IPS-11a (cell line): ENCODE data around the gene NGEF.
A peak's percentile ranks its signal among the peaks of the same experiment; 100 is the strongest.
"Not testable (repeated sequence)": the region's sequence is repeated elsewhere in the genome, so short reads cannot be mapped to it uniquely, and the experiment has no call there.

Source experiments
- H3K4me3 ChIP-seq: one replicate; pipeline ENCODE4 v1.5.1; 2013; ENCODE audit warnings: low read depth, low read length, control low read depth

NGEF gene

DNA sequence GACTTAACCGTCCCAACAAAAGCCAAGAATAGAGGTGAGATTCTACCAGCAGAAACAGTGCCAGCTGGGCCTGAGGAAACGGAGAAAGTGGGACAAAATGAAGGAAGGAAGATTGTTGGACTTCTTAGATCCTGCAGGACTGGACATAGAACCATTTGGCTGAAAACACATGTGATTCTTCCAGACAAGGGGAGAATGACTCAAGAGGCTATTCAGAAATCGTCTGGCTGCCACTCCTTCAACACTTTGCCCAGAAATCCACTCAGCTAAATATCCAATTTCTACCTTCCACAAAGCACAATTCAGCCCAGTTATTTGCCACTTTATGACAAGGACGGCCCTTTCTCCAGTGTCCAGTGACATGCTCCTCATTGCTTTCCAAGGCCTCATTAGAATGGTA, 81.4 kb downstream of the NGEF start:
- H3K4me3 ChIP-seq: no peak overlapping the region

DNA sequence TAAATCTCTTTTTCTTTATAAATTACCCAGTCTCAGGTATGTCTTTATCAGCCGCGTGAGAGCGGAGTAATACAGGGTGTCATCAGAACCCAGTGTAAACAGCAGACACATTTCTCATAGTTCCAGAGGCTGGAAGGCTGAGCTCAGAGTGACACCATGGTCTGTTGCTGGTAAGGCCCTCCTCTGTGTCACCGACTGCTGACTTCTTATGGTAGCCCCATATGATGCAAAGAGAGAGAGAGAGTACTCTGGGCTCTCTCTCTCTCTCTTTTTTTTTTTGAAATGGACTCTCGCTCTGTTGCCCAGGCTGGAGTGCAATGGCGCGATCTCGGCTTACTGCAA, 83.0 kb downstream of the NGEF start:
- H3K4me3 ChIP-seq: no peak overlapping the region

DNA sequence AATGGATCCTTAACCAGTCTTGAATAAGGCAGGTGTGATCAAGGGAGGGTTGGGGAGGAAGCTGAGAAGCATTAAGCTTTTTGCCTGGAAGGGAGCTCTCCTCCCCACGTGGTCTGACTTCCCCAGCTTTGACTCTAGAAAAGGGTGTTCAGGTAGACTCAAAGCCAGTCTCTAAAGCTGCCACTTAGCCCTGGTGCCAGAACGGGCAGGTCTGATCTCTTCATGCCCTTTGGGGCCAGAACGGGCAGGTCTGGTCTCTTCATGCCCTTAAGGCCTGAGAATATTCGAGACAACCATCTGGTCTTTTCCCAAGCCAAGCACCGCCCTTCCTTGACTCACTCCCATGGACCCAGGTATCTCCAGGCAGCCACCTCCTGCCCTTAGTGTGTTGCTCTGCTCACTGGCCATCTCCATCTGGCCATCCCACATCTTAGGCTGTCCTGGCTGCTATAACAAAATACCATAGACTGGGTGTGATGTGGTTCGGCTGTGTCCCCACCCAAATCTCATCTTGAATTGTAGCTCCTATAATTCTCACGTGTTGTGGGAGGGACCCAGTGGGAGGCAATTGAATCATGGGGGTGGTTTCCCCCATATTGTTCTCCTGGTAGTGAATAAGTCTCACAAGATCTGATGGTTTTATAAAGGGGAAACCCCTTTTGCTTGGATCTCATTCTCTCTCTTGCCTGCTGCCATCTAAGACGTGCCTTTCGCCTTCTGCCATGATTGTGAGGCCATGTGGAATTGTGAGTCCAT, 83.6 kb downstream of the NGEF start:
- H3K4me3 ChIP-seq: no peak overlapping the region

DNA sequence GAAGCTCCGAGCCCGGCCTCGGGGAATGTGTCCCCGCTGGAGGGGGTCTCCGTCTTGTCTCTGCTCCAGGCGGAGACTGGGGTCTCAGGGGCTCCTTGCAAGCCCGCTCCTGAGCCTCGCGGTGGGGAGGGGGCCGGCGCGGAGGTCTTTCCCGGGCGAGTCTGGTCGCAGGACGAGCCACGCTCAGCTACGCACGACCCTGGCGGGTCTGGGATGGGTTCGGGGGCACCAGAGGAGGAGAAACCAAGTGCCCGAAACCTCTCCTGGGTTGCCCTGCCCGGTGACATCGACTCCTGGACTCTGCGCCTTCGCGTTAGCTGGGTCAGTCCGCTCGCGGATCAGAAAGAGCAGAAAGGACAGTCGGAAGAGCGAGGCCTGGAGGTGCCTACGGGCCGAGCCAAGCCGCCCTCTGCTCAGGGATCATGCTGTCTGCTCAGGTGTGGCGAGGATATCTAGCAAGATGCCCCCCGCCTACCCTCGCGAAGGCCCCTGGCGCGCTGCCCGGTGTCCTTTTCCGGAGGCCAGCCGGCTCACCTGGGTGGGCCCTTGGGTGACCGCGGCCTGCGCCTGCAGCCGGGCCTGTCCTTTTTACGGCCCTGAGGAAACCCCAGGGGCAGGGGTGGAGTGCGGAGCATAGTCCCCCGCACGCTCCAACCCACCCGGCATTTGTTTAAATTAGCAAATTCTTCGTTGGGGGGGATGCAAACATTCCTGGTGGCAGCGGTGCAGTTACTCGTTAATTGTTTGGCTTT, 84.3 kb downstream of the NGEF start:
- H3K4me3 ChIP-seq: peak overlapping the region; percentile 34

DNA sequence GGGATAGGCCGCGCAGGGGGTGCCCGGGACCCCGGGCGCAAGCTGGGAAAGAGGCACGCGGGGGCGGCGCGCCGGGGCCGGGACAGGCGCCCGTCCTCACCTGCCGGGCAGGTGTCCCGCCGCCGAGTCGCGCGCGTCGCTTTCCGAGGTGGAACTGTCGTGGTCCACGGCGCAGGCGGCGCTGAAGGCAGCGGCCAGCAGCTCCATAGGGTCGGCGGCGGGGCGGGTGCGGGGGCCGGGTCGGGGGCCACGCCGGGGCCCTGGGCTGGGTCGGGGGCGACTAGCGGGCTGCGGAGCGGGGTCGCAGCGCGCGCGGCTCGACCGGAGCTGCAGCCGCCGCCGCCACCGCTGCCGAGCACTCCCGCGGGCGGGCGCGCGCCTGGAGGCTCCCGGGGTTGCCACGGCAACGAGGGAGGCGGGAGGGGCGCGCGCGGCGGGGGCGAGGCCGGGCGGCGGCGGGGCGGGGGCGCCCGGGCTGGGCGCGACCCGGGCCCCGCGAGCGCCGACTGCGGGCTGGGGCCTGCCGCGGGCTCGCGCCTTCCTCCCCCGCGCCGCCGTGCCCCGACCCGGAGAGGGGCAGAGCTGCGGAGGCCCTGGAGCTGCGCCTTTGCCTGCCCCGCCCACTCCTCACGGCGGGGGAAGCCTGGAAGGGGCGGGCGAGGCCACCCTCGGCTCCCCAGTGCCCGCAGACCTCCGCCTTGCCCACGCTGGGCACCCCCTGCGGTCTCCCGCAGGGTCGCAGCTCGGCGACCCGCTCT, 85.1 kb downstream of the NGEF start:
- peak overlapping the region; percentile 34 for H3K4me3 ChIP-seq

DNA sequence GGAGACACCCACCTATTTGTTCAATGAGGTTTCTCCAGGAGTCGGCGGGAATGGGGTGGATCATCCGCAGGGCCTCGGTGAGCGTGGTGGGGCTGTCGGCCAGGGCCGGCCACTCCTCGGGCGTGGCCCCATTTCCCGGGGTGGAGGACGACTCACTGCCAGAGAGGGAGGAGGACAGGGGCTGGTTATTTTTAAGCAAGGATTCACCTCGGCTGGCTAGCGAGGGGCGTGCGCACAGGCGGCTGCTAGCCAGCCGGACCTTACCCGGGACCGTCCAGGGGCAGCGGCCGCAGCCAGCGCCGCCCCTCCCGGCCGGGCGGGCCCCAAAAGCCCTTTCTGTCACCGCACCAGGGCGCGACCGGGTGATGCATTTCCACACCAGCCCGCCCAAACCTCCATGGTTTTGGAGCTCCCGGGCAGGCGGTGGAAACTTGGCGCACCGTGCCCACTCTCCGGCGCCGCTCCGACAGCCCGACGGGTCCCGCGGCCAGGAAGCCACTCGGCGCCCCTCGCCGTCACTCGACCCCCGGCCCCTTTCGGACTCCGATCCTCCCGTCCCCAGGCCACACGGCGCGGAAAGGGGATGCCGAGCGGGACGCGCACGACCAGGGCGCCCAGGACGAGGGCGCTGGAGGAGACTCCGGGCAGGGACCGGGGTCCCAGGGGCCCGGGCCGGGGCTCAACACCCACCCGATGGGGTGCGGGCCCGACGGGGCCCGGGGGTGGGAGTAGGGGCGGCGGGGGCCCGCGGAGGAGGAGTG, 85.8 kb downstream of the NGEF start:
- peak overlapping the region; percentile 13 for H3K4me3 ChIP-seq

DNA sequence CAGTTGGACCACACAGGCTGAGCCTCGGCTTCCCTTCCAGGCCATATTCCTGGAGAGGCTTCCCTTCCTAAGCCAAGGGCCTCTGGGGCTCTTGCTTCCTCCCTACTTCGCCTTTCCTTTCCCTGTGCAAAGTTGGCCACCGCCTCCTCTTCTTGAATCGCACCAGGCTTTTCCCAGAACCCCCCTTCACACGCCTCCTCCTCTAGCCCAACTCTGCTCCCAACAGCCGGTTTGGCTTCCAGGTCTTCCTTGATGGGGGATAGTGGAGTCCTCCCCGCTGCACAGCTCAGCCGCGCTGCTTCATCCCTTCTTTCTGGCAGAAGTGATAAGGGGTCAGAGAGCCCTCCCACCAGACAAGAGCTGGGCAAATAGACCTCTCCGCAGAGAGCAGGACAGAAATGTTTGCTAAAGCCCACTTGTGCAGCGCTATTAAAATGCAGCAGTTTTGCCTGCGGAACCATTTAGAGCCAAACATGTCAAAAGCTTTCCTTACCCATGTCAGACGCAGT, 86.6 kb downstream of the NGEF start:
- no peak overlapping the region for H3K4me3 ChIP-seq

DNA sequence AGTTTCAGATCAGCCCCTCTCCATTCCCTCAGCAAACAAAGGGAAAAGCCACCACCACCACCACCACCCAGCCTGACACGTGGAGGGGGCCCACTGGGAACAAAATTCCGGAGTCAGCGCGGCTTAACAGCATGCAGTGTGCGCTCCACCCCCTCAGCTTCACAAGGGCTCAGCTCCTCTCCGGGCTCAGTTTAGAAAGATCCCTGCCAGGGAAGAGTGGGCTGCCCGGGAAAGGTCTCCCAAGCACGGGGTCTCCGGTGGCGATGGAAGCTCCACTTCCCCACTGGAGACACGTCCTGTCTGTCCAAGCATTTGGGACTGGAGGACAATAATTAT, 87.3 kb downstream of the NGEF start:
- H3K4me3 ChIP-seq: no peak overlapping the region

DNA sequence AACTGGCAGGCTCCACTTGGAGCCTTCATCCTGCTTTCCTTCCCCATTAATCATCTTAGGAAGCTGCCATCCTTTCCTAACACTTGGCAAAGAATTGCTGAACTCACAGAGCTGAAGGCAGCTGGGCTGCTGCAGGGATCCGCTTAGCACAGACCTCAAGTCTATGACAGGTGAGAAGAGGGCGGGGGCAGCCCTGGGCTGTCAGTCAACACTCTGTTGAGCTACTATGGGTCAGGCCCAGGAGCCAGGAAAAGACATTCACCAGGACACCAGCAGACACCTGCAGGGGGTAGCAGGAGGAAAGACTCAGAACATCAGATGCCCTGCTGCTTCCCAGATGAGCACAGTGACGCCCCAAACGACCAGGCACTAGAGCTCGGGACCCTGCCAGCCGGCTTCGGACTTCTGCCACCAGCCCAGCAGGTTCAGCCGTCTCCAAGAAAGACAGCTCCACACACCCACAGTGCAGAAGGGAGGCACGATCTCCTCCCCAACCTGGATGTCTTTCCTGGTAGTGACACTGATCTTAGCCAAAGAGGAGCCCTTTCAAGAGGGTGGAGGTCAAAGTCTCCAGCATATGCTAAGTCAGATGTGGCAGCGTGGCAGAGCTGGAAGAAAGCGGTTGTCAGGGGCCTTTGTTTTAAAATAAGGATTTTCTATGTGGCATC, 87.8 kb downstream of the NGEF start:
- no peak overlapping the region for H3K4me3 ChIP-seq

DNA sequence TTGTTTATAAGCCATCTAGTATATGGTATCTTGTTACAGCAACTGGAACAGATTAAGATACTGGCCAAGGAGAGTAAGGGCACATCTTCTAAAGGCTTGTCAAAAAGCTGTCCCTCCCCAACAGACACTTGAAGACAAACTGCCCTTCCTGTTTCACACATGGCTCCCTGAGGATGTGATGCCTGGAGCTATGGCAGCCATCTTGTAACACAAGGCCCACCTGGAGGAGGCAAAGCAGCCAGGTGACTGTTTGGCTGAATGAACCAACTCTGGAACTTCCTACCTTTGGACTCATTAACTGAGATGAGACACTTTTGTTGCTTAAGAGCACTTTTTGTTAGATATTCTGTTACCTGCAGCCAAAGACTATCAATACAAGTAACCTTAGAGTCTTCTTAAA, 88.6 kb downstream of the NGEF start:
- H3K4me3 ChIP-seq: no peak overlapping the region

DNA sequence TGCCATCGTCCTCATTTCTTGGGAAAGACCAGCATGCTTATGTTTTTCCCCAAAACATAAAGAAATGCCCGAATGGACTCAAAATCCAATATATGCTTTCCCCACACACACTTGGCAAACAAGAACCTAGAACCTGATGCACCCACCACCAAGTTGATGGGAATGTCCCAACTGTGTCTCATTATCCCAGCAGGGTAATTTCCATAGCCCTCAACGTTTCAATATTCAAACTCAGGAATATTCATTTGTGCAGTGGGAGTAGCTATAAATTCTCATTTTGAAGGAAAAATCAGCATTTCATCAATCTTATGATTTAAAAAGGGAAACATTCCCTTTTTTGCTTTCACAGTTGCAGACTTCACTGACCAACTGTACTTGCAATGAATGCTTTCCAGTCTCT, 92.3 kb downstream of the NGEF start:
- H3K4me3 ChIP-seq: no peak overlapping the region

DNA sequence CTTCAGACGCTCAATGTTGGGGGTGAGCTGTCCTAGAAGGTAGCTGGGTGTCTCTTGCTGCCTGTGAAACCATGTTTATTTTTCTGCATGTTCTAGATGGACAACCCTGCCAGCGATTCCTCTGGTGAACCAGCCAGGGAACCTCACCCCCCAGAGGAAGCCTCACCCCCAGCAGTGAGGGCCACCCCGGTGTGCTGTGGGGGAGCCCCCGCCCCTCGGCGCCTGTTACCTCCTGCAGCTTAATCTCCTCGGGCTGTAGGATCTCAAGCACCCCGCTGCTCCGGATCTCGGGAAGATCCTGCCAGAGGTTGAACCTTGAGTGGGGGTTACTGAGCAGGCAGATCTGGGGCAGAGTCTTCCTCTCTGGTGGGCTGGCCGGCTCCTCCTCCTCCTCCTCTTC, 93.0 kb downstream of the NGEF start:
- H3K4me3 ChIP-seq: no peak overlapping the region

DNA sequence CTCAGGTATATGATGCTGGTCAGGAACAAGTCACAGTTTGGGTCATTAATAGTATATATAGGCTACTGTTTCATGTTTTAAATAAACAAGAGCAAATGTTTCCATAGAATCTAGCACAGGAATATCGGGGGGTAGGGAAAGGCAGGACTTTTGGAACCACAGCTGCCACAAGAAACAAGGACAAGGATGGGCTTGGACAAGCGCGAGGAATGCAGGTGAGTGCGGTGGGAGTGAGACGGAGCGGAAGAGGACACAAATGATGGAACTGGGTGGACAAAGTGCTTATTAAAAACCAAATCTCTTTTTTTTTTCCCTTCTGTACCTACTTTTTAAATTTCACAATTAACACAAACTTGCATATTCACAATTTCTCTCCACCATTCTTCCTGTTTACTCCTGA, 93.9 kb downstream of the NGEF start:
- H3K4me3 ChIP-seq: no peak overlapping the region

DNA sequence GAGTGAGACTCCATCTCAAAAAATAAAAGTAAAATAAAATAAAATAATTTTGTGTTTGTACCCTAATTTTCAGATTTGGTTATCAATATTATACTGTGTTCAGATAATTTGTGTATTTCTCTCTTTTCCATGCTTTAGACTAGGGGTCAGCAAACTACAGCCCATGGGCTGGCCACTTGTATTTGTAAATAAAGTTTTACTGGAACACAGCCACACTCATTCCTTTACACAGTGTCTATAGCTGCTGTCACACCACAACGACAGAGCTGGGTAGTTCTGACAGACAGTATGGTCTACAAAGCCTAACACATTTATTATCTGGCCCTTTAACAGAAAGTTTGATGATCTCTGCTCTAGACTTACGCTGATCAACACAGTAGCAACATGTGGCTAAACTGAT, 99.2 kb downstream of the NGEF start:
- no peak overlapping the region for H3K4me3 ChIP-seq

DNA sequence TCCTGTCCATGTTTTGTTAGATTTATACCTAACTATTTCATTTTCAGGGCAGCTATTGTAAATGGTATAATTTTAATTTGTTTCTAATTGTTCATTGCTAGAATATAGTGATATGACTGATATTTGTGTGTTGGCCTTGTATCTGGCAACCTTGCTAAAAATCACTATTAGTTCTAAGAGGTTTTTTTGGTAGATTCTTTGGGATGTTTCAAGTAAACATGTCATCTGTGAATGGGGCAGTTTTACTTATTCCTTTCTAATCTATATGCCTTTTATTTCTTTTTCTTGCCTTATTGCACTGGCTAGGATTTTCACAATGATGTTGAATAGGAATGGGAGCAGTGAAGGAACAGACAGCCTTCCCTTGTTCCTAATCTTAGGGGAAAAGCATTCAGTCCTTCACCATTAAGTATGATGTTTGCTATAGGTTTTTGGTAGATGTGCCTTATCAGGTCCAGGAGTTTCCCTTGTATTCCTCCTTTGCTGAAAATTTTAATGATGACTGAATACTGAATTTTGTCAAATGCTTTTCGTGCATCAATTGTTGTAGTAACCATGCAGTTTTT, 101.3 kb downstream of the NGEF start:
- no peak overlapping the region for H3K4me3 ChIP-seq

DNA sequence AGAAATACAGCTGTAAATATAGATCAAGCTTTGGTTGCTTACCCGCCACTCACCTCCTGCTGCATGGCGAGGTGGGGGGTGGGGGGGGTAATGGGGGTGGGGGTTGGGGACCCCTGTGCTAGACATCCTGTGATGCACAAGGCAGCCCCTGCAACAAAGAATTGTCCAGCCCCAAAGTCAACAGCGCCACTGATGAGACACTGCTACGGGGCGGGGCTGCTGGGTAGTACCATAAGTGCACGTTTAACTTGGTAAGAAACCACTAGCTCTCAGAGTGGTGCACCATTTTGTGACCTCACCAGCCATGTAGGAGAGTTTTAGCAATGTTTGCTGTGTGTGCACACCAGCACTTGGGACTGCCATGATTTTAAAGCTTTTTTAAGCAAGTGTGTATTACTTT, 102.7 kb downstream of the NGEF start:
- H3K4me3 ChIP-seq: no peak overlapping the region

DNA sequence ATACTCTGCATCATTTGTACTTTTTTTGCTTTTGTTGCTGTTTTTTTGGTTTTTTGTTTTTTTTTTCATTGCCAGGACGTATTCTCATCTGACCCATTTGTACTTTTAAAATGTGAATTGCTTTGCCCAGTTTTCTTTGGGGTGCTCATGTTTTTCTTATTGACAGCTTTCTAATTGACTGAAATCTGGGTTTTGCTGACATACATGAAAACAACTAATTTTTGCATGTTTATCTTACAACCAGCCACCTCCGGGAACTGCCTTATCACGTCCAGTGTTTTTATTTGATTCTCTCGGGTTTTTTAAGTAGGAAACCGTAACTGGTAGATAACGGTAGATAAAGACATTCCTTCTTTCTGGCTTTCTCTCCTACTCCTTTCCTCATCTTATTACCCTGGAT, 104.4 kb downstream of the NGEF start:
- no peak overlapping the region for H3K4me3 ChIP-seq

DNA sequence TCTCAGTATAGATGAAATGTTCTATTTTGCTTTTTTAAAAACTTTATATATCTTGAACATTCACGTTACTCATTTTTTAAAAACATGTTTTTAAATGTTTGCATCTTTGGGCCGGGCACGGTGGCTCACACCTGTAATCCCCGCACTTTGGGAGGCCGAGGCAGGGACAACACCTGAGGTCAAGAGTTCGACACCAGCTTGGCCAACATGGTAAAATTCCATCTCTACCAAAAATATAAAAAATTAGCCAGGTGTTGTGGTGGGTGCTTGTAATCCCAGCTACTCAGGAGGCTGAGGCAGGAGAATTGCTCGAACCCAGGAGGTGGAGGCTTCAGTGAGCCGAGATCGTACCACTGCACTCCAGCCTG, 105.4 kb downstream of the NGEF start:
- not testable (repeated sequence) for H3K4me3 ChIP-seq

DNA sequence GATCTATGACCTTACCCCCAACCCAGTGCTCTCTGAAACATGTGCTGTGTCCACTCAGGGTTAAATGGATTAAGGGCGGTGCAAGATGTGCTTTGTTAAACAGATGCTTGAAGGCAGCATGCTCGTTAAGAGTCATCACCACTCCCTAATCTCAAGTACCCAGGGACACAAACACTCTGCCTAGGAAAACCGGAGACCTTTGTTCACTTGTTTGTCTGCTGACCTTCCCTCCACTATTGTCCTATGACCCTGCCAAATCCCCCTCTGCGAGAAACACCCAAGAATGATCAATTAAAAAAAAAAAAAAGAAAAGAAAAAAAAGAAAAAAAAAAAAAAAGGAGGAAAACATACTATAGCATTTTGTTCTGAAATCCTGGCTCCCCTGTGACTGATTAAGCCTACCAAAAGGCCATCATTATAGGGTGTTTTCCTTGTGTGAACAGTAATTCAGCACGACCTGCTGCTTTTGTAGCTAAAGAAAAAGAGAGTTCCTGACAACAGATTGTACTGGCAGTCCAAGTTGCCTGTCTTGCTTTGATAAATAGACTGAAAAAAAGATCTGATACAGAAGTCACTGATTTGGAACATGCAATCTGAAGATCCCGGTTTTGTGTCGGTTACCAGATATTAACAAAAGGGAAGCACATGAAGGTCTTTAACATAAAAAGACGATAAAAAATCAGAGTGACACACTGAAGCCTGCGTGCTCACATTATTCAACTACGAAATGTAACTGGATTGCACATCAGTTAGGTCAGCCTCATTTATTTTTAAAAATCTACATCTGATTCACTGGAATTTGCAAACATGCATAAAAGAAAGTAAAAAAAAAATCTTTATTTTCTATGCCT, 106.0 kb downstream of the NGEF start:
- H3K4me3 ChIP-seq: not testable (repeated sequence)

DNA sequence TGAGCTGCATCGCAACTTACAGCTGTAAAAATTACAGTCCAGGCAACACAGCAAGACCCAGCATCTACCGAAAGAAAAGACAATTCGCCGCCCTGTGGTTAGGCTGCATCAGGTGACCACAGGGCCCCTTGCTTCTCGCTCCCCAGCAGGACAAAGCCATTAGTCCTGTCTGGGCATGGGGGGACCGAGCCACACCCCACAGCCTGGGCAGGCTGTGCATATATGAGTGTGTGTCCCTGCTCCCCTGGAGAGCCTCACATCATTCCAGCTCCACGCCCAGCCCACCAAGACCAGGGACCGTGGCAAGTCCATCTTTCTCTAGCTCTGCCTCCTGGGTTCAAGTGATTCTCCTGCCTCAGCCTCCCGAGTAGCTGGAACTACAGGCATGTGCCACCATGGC, 109.1 kb downstream of the NGEF start:
- no peak overlapping the region for H3K4me3 ChIP-seq
